K562 (cell line): Measurements from ENCODE around the gene ARHGAP35. TPM values are rescaled to one million over a fixed set of nuclear protein-coding genes. Genes with fewer than 3 reads are reported as not detected.

Experiments
- ATF1 ChIP-seq, 2 experiments: fragments of 450-650 bp in 1 of 2; IDR thresholded peaks; 2 replicates each; pipeline ENCODE4 v1.6.1; 2016; ENCODE audit warnings: missing compliant biosample characterization in 1 of 2, missing genetic modification characterization in 1 of 2
- BACH1 ChIP-seq: fragments of 200-800 bp; sonication (Bioruptor generic); IDR thresholded peaks from 2 replicates; pipeline ENCODE4 v1.6.1; 2016; ENCODE audit warnings: missing genetic modification characterization, missing compliant biosample characterization
- CXXC5 ChIP-seq: fragments of 250-450 bp; sonication (Bioruptor Pico); IDR thresholded peaks from 2 replicates; pipeline ENCODE4 v1.8.0; 2022; ENCODE audit warnings: inconsistent platforms, mild to moderate bottlenecking, moderate library complexity
- EHMT2 ChIP-seq: fragments of 450-650 bp; IDR thresholded peaks from 2 replicates; pipeline ENCODE4 v1.6.1; 2018; ENCODE audit warnings: antibody characterized with exemption
- ETS1 ChIP-seq: conservative IDR thresholded peaks from 2 replicates; pipeline ENCODE4 v1.6.1; 2011; ENCODE audit warnings: low read depth, mild to moderate bottlenecking, low read length; ENCODE audit not compliant: control insufficient read depth
- KHSRP ChIP-seq: fragments of 450-650 bp; IDR thresholded peaks from 2 replicates; pipeline ENCODE4 v1.6.1; 2017
- PTRF ChIP-seq: fragments of 450-650 bp; IDR thresholded peaks from 2 replicates; pipeline ENCODE4 v1.6.1; 2016; ENCODE audit warnings: mild to moderate bottlenecking, missing genetic modification characterization, missing compliant biosample characterization
- RB1 ChIP-seq: fragments of 450-650 bp; IDR thresholded peaks from 2 replicates; pipeline ENCODE4 v1.6.1; 2017; ENCODE audit warnings: low read depth, mild to moderate bottlenecking
- SNRNP70 ChIP-seq: fragments of 200-400 bp; formaldehyde crosslinking; optimal IDR thresholded peaks from 2 replicates; pipeline ENCODE3; 2017; ENCODE audit warnings: low read depth, low read length
- TOE1 ChIP-seq, 2 experiments: fragments of 450-650 bp in 1 of 2; sonication (generic) in 1 of 2; formaldehyde crosslinking in 1 of 2; IDR thresholded peaks; 2 replicates each; pipeline versions ENCODE4 v1.7.1 to v1.8.0; 2016 to 2022; ENCODE audit warnings: borderline replicate concordance in 2 of 2, mild to moderate bottlenecking in 2 of 2, antibody characterized with exemption in 1 of 2, inconsistent platforms in 1 of 2, low read depth in 1 of 2, missing genetic modification reagents in 1 of 2, moderate library complexity in 1 of 2
- UBTF ChIP-seq, 2 experiments: IDR thresholded peaks; 2 replicates each; pipeline ENCODE4 v1.6.1; 2012; ENCODE audit warnings: improper control_type of control experiment in 2 of 2, low read depth in 2 of 2, low read length in 2 of 2, borderline replicate concordance in 1 of 2
- XRCC5 ChIP-seq: fragments of 200-400 bp; formaldehyde crosslinking; IDR thresholded peaks from 2 replicates; pipeline ENCODE4 v1.6.1; 2017; ENCODE audit warnings: low read depth, mild to moderate bottlenecking, low read length
- ZC3H4 ChIP-seq: sonication (generic); formaldehyde crosslinking; IDR thresholded peaks from 2 replicates; pipeline ENCODE4 v1.9.0; 2021; ENCODE audit warnings: missing genetic modification reagents, borderline replicate concordance
- ZFX ChIP-seq: sonication (generic); formaldehyde crosslinking; IDR thresholded peaks from 2 replicates; pipeline ENCODE4 v1.8.0; 2022; ENCODE audit warnings: mild to moderate bottlenecking, missing genetic modification reagents, moderate library complexity
- ZNF239 ChIP-seq: fragments of 250-450 bp; sonication (Bioruptor Pico); IDR thresholded peaks from 2 replicates; pipeline ENCODE4 v1.4.0; 2020; ENCODE audit warnings: mild to moderate bottlenecking
- ZNF311 ChIP-seq: fragments of 250-450 bp; sonication (Bioruptor Pico); IDR thresholded peaks from 2 replicates; pipeline ENCODE4 v1.4.0; 2020; ENCODE audit warnings: mild to moderate bottlenecking, moderate library complexity
- ZNF384 ChIP-seq: IDR thresholded peaks from 2 replicates; pipeline ENCODE4 v1.6.1; 2012; ENCODE audit warnings: low read depth, low read length, improper control_type of control experiment
- ZNF830 ChIP-seq: fragments of 250-450 bp; sonication (Bioruptor Pico); IDR thresholded peaks from 2 replicates; pipeline ENCODE4 v1.5.0; 2021; ENCODE audit warnings: mild to moderate bottlenecking
- polyA plus RNA-seq, 8 experiments: library from polyadenylated mRNA; depleted of rRNA in 4 of 8; stranded (reverse) in 5 of 8; unstranded in 3 of 8; fragments of >200 nt; fragmentation: Nextera tagmentation in 2 of 8; fragmentation: Illumina TruSeq in 1 of 8; extraction: Ambion mirVana in 2 of 8; extraction: Trizol in 1 of 8; gene quantifications; 2 replicates each; pipeline versions ENCODE4 v1.2.1 to v1.2.3, GENCODE V29; 2011 to 2014; ENCODE audit warnings: inconsistent platforms in 1 of 8, missing spikeins in 1 of 8
- total RNA-seq, 7 experiments: library from RNA; depleted of rRNA in 6 of 7; stranded (reverse); fragments of >200 nt in 6 of 7; fragmentation: Illumina TruSeq in 2 of 7; extraction: Trizol in 2 of 7; gene quantifications; 2 replicates each; pipeline versions ENCODE4 v1.2.1 to v1.2.3, GENCODE V29; 2011 to 2021; ENCODE audit warnings: low replicate concordance in 1 of 7
- TF ChIP-seq, protein P1 (sequence below): fragments of 200-800 bp; sonication (Bioruptor generic); IDR thresholded peaks from 2 replicates; pipeline ENCODE4 v1.6.1; 2017; ENCODE audit warnings: missing genetic modification characterization, missing compliant biosample characterization
- TF ChIP-seq, protein P2 (sequence below), 3 experiments: fragments of 200-800 bp in 1 of 3; sonication (Bioruptor generic) in 1 of 3; sonication (generic) in 1 of 3; formaldehyde crosslinking in 1 of 3; IDR thresholded peaks; 2 replicates each; pipeline versions ENCODE4 v1.6.1 to v1.8.0; 2016 to 2022; ENCODE audit warnings: mild to moderate bottlenecking in 2 of 3, missing compliant biosample characterization in 2 of 3, missing genetic modification characterization in 2 of 3, missing genetic modification reagents in 1 of 3

ARHGAP35 gene
- total and polyA plus RNA-seq, 9 of the 15 experiments (the other 6 are each of a cell fraction or from before 2014, with no cell fraction given), result 0.27 to 26.4 (median 10.2) TPM

DNA sequence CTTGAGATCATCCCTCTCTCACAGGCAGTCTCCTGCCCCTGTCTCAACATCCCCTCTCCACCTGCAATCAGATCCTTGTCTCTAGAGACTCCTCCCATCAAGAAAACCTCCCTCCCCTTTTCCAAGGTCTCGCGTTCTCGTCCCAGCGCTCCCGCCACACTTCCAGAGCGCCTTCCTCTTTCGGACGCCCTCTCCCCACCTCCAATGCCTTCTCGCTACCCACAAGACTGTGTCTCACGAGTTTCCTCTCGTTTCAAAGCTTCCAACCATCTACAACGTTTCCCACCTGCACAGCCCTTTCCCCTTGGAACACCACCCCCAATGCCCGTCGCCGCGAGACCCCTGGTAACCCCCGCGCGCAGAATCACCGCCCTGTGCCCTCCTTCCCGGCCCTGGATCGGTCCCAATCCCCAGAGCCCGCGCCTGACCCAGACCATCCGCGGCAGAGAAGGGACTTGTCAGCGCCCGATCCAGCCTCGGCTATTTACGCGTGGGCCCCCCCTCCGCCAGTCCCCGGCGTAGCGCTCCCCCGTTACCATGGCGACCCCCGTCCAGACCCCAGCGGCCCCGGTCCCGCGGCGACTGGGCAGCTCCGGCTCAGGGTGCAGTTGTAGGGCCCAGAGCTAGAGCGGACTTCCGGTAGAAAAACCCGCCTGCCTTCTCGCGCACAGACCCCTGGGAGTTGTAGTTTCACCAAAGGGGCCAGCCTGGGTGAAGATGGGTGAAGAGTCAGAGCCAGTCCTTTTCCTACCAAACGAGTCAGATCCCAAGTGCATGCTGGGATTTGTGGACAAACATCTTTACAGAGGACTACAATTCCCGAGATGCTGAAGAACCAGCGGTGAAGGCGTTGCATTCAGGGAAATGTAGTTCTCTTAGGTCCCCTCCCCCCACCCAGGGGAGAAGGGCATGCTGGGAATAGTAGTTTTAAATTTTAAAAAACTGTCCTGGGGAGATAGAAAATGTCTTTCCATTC, 10.3 kb upstream of the ARHGAP35 start, which contains the start of gene AP2S1 (continued):
- TF ChIP-seq BACH1 (tag) (peak; percentile 95), ZC3H4 (no peak), ETS1 (peak; percentile 100), ZNF830 (0 out of 2 replicates have a peak, but pooled peaks have one; percentile 46), ZNF311 (CRISPR knock-in tag) (peak; percentile 84), KHSRP (no peak), TOE1 (IDR thresholded peaks at IDR 0.05; ENCODE audit: borderline replicate concordance) (peak; percentile 55; the same call in 1 of the 2 replicates), TOE1 (CRISPR knock-in tag; IDR thresholded peaks at IDR 0.05; ENCODE audit: borderline replicate concordance, low read depth) (no peak), ZFX (peak; percentile 80), CXXC5 (CRISPR knock-in tag) (peak; percentile 70), RB1 (no peak), ZNF384 (peak; percentile 43; the same call in 1 of the 2 replicates), SNRNP70 (peak; percentile 60), ZNF239 (CRISPR knock-in tag) (peak; percentile 70), EHMT2 (no peak), XRCC5 (peak; percentile 87), UBTF (IDR thresholded peaks at IDR 0.05; ENCODE audit: borderline replicate concordance in 1 of 2, low read depth in 2 of 2, low read length in 2 of 2) (peak; percentile 55 to 63; a peak in 2 of 4 replicates), ATF1 (CRISPR knock-in tag; IDR thresholded peaks at IDR 0.05) (no peak), ATF1 (tag; IDR thresholded peaks at IDR 0.05) (peak; percentile 84), PTRF (tag) (no peak)
- TF ChIP-seq, protein P1, sequence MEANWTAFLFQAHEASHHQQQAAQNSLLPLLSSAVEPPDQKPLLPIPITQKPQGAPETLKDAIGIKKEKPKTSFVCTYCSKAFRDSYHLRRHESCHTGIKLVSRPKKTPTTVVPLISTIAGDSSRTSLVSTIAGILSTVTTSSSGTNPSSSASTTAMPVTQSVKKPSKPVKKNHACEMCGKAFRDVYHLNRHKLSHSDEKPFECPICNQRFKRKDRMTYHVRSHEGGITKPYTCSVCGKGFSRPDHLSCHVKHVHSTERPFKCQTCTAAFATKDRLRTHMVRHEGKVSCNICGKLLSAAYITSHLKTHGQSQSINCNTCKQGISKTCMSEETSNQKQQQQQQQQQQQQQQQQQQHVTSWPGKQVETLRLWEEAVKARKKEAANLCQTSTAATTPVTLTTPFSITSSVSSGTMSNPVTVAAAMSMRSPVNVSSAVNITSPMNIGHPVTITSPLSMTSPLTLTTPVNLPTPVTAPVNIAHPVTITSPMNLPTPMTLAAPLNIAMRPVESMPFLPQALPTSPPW (CRISPR knock-in tag), result peak; percentile 88
- TF ChIP-seq, protein P2, sequence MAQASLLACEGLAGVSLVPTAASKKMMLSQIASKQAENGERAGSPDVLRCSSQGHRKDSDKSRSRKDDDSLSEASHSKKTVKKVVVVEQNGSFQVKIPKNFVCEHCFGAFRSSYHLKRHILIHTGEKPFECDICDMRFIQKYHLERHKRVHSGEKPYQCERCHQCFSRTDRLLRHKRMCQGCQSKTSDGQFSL (CRISPR knock-in tag; IDR thresholded peaks at IDR 0.05), result peak; percentile 41; the same call in 1 of the 2 replicates
- TF ChIP-seq, protein P2 (tag; IDR thresholded peaks at IDR 0.05), result no peak; a peak in 1 of 4 replicates
